HG02840 (cell line): ENCODE results near the gene ZFYVE19.

ENCODE experiments used
- ATAC-seq: cut with Tn5 transposase; IDR thresholded peaks from one replicate; pipeline ENCODE4 v1.9.1; 2021; ENCODE audit warnings: mild to moderate bottlenecking, moderate library complexity, moderate number of reproducible peaks; ENCODE audit not compliant: unreplicated experiment, low FRiP score

The ZFYVE19 gene

GRCh38 chr15:40808861-40809450 lies 2.1 kb downstream of the ZFYVE19 start:
- ATAC-seq = no peak

GRCh38 chr15:40812721-40813425 lies 6.0 kb downstream of the ZFYVE19 start:
- no peak for ATAC-seq

GRCh38 chr15:40815042-40815698 lies 8.3 kb downstream of the ZFYVE19 start:
- ATAC-seq = no peak

GRCh38 chr15:40819048-40819447 lies 12.2 kb downstream of the ZFYVE19 start:
- no peak for ATAC-seq

- no peak for ATAC-seq
These were observed 14.3 kb downstream of the ZFYVE19 start for GRCh38 chr15:40821195-40821594.

- no peak for ATAC-seq
These were observed 16.9 kb downstream of the ZFYVE19 start for GRCh38 chr15:40823572-40824343.

- ATAC-seq = no peak
These were observed 19.0 kb downstream of the ZFYVE19 start for GRCh38 chr15:40825661-40826422.

GRCh38 chr15:40826423-40827075 lies 19.7 kb downstream of the ZFYVE19 start:
- ATAC-seq = no peak

GRCh38 chr15:40828447-40829036 lies 21.7 kb downstream of the ZFYVE19 start, which contains the start of gene PPP1R14D:
TSS of gene PPP1R14D (minus strand) at chr15:40828708. CDS start at chr15:40828641, 67 bp downstream.
- no peak for ATAC-seq

- ATAC-seq = no peak
These were observed 22.2 kb downstream of the ZFYVE19 start for GRCh38 chr15:40829115-40829514.

- ATAC-seq = no peak
These were observed 24.0 kb downstream of the ZFYVE19 start for GRCh38 chr15:40830884-40831283.

- ATAC-seq = no peak
These were observed 25.0 kb downstream of the ZFYVE19 start for GRCh38 chr15:40831861-40832260.

GRCh38 chr15:40832903-40833302 lies 26.0 kb downstream of the ZFYVE19 start:
- ATAC-seq = no peak

GRCh38 chr15:40836020-40836419 lies 29.1 kb downstream of the ZFYVE19 start:
- no peak for ATAC-seq

GRCh38 chr15:40838756-40839155 lies 31.9 kb downstream of the ZFYVE19 start:
- no peak for ATAC-seq

- no peak for ATAC-seq
These were observed 34.9 kb downstream of the ZFYVE19 start for GRCh38 chr15:40841741-40842140.

- no peak for ATAC-seq
These were observed 36.5 kb downstream of the ZFYVE19 start for GRCh38 chr15:40843261-40843884.

GRCh38 chr15:40843885-40844695 lies 37.2 kb downstream of the ZFYVE19 start, which contains the start of gene SPINT1:
TSS of gene SPINT1 (plus strand) at chr15:40844048. CDS start at chr15:40844555, 507 bp downstream.
- ATAC-seq = no peak
